ENCODE results near the gene ANKRD34A.
A peak's percentile ranks its signal among the peaks of the same experiment; 100 is the strongest.
"Not testable (repeated sequence)": the region's sequence is repeated elsewhere in the genome, so short reads cannot be mapped to it uniquely, and the experiment has no call there.

The ANKRD34A gene

GRCh38 chr1:145936247-145936646 is 28.1 kb downstream of the ANKRD34A start:
- TF ChIP-seq CTCF (IDR thresholded peaks at IDR 0.05; ENCODE audit: extremely low read depth, insufficient read depth, missing control alignments): no peak
- no peak for DNase-seq (ENCODE audit: low spot score)
- in situ Hi-C loops (cut with MboI; ENCODE audit: low pct_unique_long_range_greater_than_20kb, low sequenced_read_pairs, unreplicated experiment): no loop called here

DNA sequence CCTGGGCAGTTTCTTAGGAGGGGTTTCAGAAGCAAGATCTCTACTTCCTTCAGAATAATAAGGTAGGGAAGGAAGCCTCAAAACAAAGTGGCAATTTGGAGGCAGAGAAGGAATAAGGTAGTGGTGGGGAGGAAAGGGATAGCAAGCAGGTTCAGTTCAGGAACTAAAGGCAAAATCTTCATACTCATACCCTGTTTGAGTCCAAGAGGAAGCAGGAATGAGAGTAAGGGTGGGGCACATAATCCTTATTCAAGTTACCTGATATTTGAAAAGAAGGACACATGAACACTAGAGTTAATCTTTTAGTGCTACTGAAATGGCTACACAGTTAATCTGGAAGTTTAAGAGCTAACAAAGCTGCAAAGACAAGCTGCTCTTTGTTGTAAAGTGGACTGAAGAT is 28.7 kb downstream of the ANKRD34A start:
- in situ Hi-C loops (cut with MboI; ENCODE audit: low pct_unique_long_range_greater_than_20kb, low sequenced_read_pairs, unreplicated experiment): no loop called here
- no peak for DNase-seq (ENCODE audit: low spot score)
- TF ChIP-seq CTCF (IDR thresholded peaks at IDR 0.05; ENCODE audit: extremely low read depth, insufficient read depth, missing control alignments): no peak

- in situ Hi-C loops (cut with MboI; ENCODE audit: low pct_unique_long_range_greater_than_20kb, low sequenced_read_pairs, unreplicated experiment); DNase-seq (ENCODE audit: low spot score): not testable (repeated sequence)
Observed at GRCh38 chr1:145932522-145933009, 31.8 kb downstream of the ANKRD34A start.

GRCh38 chr1:145927916-145928643 is 36.3 kb downstream of the ANKRD34A start:
- in situ Hi-C loops (cut with MboI; ENCODE audit: low pct_unique_long_range_greater_than_20kb, low sequenced_read_pairs, unreplicated experiment): no loop called here
- no peak for DNase-seq (ENCODE audit: low spot score)

DNA sequence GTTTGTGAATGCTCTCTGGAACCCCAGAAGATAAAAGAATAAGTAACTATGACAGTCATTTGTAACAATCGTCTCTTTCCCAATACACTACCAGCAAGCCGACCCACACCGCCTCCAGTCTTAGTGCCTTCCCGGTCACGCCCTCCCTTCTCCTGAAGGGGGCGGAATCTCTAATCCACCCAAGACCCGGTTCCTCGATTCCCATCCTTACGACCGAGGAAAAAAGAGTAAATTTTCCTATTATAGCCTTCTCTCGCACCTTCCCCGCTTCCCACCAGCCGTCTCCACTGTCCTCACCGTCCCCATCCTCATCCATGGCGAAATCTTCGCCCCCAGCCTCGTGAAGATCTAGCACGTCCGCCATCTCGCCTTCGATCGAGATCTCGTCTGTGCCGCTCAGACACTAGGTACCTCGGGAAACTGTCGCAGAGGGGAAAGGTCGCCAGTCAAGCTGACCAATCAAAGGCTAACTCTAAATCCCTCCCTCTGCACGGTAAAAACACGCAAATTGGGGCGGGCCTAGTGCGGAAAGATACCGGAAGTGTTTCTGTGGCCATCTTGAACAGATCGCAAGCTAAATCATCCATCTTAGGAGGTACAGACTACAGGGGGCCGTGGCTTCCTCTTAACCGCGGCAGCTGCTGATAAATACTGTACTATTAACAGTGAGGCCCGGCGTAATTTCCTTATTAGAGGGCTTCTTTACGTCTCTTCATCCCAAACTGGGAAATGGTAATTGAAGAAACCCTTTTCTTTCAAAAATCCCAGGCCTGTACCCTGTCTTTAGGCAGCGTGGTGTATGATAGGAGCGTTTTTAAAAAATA is 37.1 kb downstream of the ANKRD34A start, which contains the start of gene RBM8A:
TSS of gene RBM8A (minus strand) at position 422 of the 824 bp plus-strand sequence. CDS start at position 364, 58 bp downstream.
- in situ Hi-C loops (cut with MboI; ENCODE audit: low pct_unique_long_range_greater_than_20kb, low sequenced_read_pairs, unreplicated experiment): no loop called here
- peak; percentile 86 for DNase-seq (ENCODE audit: low spot score)
- TF ChIP-seq CTCF (IDR thresholded peaks at IDR 0.05; ENCODE audit: extremely low read depth, insufficient read depth, missing control alignments): peak; percentile 51

More at GRCh38 chr1:145927916-145928643, 36.3 kb downstream of the ANKRD34A start:
- TF ChIP-seq CTCF (IDR thresholded peaks at IDR 0.05; ENCODE audit: extremely low read depth, insufficient read depth, missing control alignments): no peak

GRCh38 chr1:145926686-145927062 is 37.7 kb downstream of the ANKRD34A start:
- DNase-seq (ENCODE audit: low spot score): no peak
- in situ Hi-C loops (cut with MboI; ENCODE audit: low pct_unique_long_range_greater_than_20kb, low sequenced_read_pairs, unreplicated experiment): no loop called here
- TF ChIP-seq CTCF (IDR thresholded peaks at IDR 0.05; ENCODE audit: extremely low read depth, insufficient read depth, missing control alignments): no peak

DNA sequence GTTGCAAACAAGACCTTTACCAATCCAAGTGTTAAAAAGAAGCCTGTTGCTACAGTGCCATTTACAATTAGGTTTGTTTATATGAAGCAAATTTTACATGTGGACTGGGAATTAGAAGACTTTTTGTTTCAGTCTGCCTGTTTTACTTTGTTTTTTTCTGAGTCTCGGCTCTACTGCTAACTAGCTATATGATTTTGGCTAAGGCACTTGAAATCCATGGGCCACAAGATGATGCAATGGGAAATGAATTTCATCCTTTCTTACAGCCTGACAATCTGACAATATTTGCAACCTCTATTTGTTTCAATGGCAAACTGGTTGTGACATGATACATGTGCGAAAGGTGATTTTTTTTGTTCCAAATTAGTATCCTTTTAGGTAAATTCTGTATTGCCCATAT is 42.1 kb downstream of the ANKRD34A start:
- in situ Hi-C loops (cut with MboI; ENCODE audit: low pct_unique_long_range_greater_than_20kb, low sequenced_read_pairs, unreplicated experiment): no loop called here

GRCh38 chr1:145920297-145920696 is 44.1 kb downstream of the ANKRD34A start:
- in situ Hi-C loops (cut with MboI; ENCODE audit: low pct_unique_long_range_greater_than_20kb, low sequenced_read_pairs, unreplicated experiment); DNase-seq (ENCODE audit: low spot score): not testable (repeated sequence)

More for the DNA sequence above, 42.1 kb downstream of the ANKRD34A start:
- no peak for DNase-seq (ENCODE audit: low spot score)
- TF ChIP-seq CTCF (IDR thresholded peaks at IDR 0.05; ENCODE audit: extremely low read depth, insufficient read depth, missing control alignments): no peak

Data from GM13977 (cell line).